ENCODE measurements around the gene ATP2B2.

The ATP2B2 gene

GRCh38 chr3:10406414-10406813 is 99.0 kb downstream of the ATP2B2 start:
- no peak for DNase-seq
- Histone ChIP-seq H3K79me1 (replicated peaks; ENCODE audit: low read length, poor library complexity, severe bottlenecking) (no peaks in the 10 kb centered on the region), H2BK15ac (ENCODE audit: low read depth, poor library complexity, severe bottlenecking) (no peak overlapping the region), H2BK120ac (ENCODE audit: low read depth, low read length) (no peak overlapping the region), H2AK5ac (ENCODE audit: low read length, severe bottlenecking) (no peak overlapping the region), H3K27me3 (ENCODE audit: control insufficient read depth in 1 of 2, insufficient read depth in 1 of 2, low read length in 2 of 2) (peaks cover 0 to 18% of the 10 kb centered on the region in 2 experiments), H2BK12ac (ENCODE audit: low read length in 2 of 2) (peak overlapping the region in 1 of 2 experiments; percentile 18), H3K23ac (ENCODE audit: low read length in 2 of 2) (no peak overlapping the region), H2AFZ (ENCODE audit: low read depth, low read length) (no peak overlapping the region), H2BK5ac (ENCODE audit: low read depth, low read length, poor library complexity, severe bottlenecking) (no peak overlapping the region), H3K36me3 (ENCODE audit: control insufficient read depth in 1 of 2, insufficient read depth in 2 of 2, low read depth in 1 of 2, low read length in 2 of 2) (no peaks in the 10 kb centered on the region), H3K27ac (ENCODE audit: low read length, poor library complexity, severe bottlenecking) (no peak overlapping the region), H3K18ac (ENCODE audit: low read depth in 1 of 2, low read length in 2 of 2) (no peak overlapping the region), H3K4ac (ENCODE audit: low read depth in 1 of 2, low read length in 2 of 2) (no peak overlapping the region), H3K4me1 (ENCODE audit: control insufficient read depth, insufficient read depth, low read depth, low read length) (no peaks in the 10 kb centered on the region), H3K9me3 (ENCODE audit: control insufficient read depth, low read length) (no peaks in the 10 kb centered on the region), H3K14ac (ENCODE audit: low read length in 2 of 2) (no peak overlapping the region), H3K4me3 (ENCODE audit: insufficient read depth in 1 of 2, low read depth in 1 of 2, low read length in 2 of 2) (no peak overlapping the region), H3K4me2 (ENCODE audit: low read length, poor library complexity, severe bottlenecking) (no peak overlapping the region), H4K91ac (ENCODE audit: low read length) (no peak overlapping the region), H4K8ac (ENCODE audit: low read length) (no peak overlapping the region), H3K9ac (ENCODE audit: low read length) (no peak overlapping the region)
- whole genome bisulfite sequencing = 62% methylated on average over 5 of the region's 6 CpGs

- Histone ChIP-seq H3K9ac (ENCODE audit: low read length) (no peak overlapping the region), H2AFZ (ENCODE audit: low read depth, low read length) (no peak overlapping the region)
Observed at GRCh38 chr3:10405816-10406215, 99.6 kb downstream of the ATP2B2 start.

GRCh38 chr3:10404876-10405275 is 100.5 kb downstream of the ATP2B2 start:
- H3K27me3 ChIP-seq (ENCODE audit: control insufficient read depth in 1 of 2, insufficient read depth in 1 of 2, low read length in 2 of 2) = peaks cover 0 to 20% of the 10 kb centered on the region in 2 experiments
- H2BK15ac ChIP-seq (ENCODE audit: low read depth, poor library complexity, severe bottlenecking) = no peak overlapping the region
- H3K79me1 ChIP-seq (replicated peaks; ENCODE audit: low read length, poor library complexity, severe bottlenecking) = no peaks in the 10 kb centered on the region
- no peak overlapping the region for H4K8ac ChIP-seq (ENCODE audit: low read length)
- no peak overlapping the region for H2BK5ac ChIP-seq (ENCODE audit: low read depth, low read length, poor library complexity, severe bottlenecking)
- H3K4me1 ChIP-seq (ENCODE audit: control insufficient read depth, insufficient read depth, low read depth, low read length) = peaks cover 3% of the 10 kb centered on the region
- no peak overlapping the region for H3K23ac ChIP-seq (ENCODE audit: low read length in 2 of 2)
- H3K9ac ChIP-seq (ENCODE audit: low read length) = no peak overlapping the region
- no peak for DNase-seq
- H3K4me2 ChIP-seq (ENCODE audit: low read length, poor library complexity, severe bottlenecking) = no peak overlapping the region
- no peak overlapping the region for H2BK12ac ChIP-seq (ENCODE audit: low read length in 2 of 2)
- no peak overlapping the region for H3K14ac ChIP-seq (ENCODE audit: low read length in 2 of 2)
- no peak overlapping the region for H3K27ac ChIP-seq (ENCODE audit: low read length, poor library complexity, severe bottlenecking)
- no peak overlapping the region for H3K4ac ChIP-seq (ENCODE audit: low read depth in 1 of 2, low read length in 2 of 2)
- H2BK120ac ChIP-seq (ENCODE audit: low read depth, low read length) = no peak overlapping the region
- H2AFZ ChIP-seq (ENCODE audit: low read depth, low read length) = no peak overlapping the region
- no peak overlapping the region for H3K18ac ChIP-seq (ENCODE audit: low read depth in 1 of 2, low read length in 2 of 2)
- no peaks in the 10 kb centered on the region for H3K36me3 ChIP-seq (ENCODE audit: control insufficient read depth in 1 of 2, insufficient read depth in 2 of 2, low read depth in 1 of 2, low read length in 2 of 2)
- H2AK5ac ChIP-seq (ENCODE audit: low read length, severe bottlenecking) = no peak overlapping the region
- no peaks in the 10 kb centered on the region for H3K9me3 ChIP-seq (ENCODE audit: control insufficient read depth, low read length)
- 71% methylated on average over 3 of the region's 3 CpGs for WGBS
- H3K4me3 ChIP-seq (ENCODE audit: insufficient read depth in 1 of 2, low read depth in 1 of 2, low read length in 2 of 2) = no peak overlapping the region
- no peak overlapping the region for H4K91ac ChIP-seq (ENCODE audit: low read length)

More at GRCh38 chr3:10405816-10406215, 99.6 kb downstream of the ATP2B2 start:
- H2BK12ac ChIP-seq (ENCODE audit: low read length in 2 of 2) = no peak overlapping the region
- H2BK15ac ChIP-seq (ENCODE audit: low read depth, poor library complexity, severe bottlenecking) = no peak overlapping the region
- no peaks in the 10 kb centered on the region for H3K9me3 ChIP-seq (ENCODE audit: control insufficient read depth, low read length)
- H3K27me3 ChIP-seq (ENCODE audit: control insufficient read depth in 1 of 2, insufficient read depth in 1 of 2, low read length in 2 of 2) = peaks cover 0 to 20% of the 10 kb centered on the region in 2 experiments
- no peak overlapping the region for H3K27ac ChIP-seq (ENCODE audit: low read length, poor library complexity, severe bottlenecking)
- no peak overlapping the region for H3K4me2 ChIP-seq (ENCODE audit: low read length, poor library complexity, severe bottlenecking)
- no peak overlapping the region for H2BK120ac ChIP-seq (ENCODE audit: low read depth, low read length)
- no peak for DNase-seq
- no peak overlapping the region for H3K4ac ChIP-seq (ENCODE audit: low read depth in 1 of 2, low read length in 2 of 2)
- H3K14ac ChIP-seq (ENCODE audit: low read length in 2 of 2) = no peak overlapping the region
- H3K4me3 ChIP-seq (ENCODE audit: insufficient read depth in 1 of 2, low read depth in 1 of 2, low read length in 2 of 2) = no peak overlapping the region
- no peaks in the 10 kb centered on the region for H3K79me1 ChIP-seq (replicated peaks; ENCODE audit: low read length, poor library complexity, severe bottlenecking)
- no peak overlapping the region for H3K18ac ChIP-seq (ENCODE audit: low read depth in 1 of 2, low read length in 2 of 2)
- no peak overlapping the region for H2AK5ac ChIP-seq (ENCODE audit: low read length, severe bottlenecking)
- no peaks in the 10 kb centered on the region for H3K36me3 ChIP-seq (ENCODE audit: control insufficient read depth in 1 of 2, insufficient read depth in 2 of 2, low read depth in 1 of 2, low read length in 2 of 2)
- 92% methylated on average over 1 of the region's 1 CpG for WGBS
- H3K4me1 ChIP-seq (ENCODE audit: control insufficient read depth, insufficient read depth, low read depth, low read length) = no peaks in the 10 kb centered on the region
- H4K91ac ChIP-seq (ENCODE audit: low read length) = no peak overlapping the region
- H4K8ac ChIP-seq (ENCODE audit: low read length) = no peak overlapping the region
- no peak overlapping the region for H3K23ac ChIP-seq (ENCODE audit: low read length in 2 of 2)
- H2BK5ac ChIP-seq (ENCODE audit: low read depth, low read length, poor library complexity, severe bottlenecking) = no peak overlapping the region

GRCh38 chr3:10404377-10404776 is 101.0 kb downstream of the ATP2B2 start:
- H2AFZ ChIP-seq (ENCODE audit: low read depth, low read length) = no peak overlapping the region
- H4K91ac ChIP-seq (ENCODE audit: low read length) = no peak overlapping the region
- no peak overlapping the region for H3K18ac ChIP-seq (ENCODE audit: low read depth in 1 of 2, low read length in 2 of 2)
- WGBS = 64% methylated on average over 4 of the region's 4 CpGs
- H4K8ac ChIP-seq (ENCODE audit: low read length) = no peak overlapping the region
- no peaks in the 10 kb centered on the region for H3K36me3 ChIP-seq (ENCODE audit: control insufficient read depth in 1 of 2, insufficient read depth in 2 of 2, low read depth in 1 of 2, low read length in 2 of 2)
- H2BK120ac ChIP-seq (ENCODE audit: low read depth, low read length) = no peak overlapping the region
- peaks cover 0 to 20% of the 10 kb centered on the region in 2 experiments for H3K27me3 ChIP-seq (ENCODE audit: control insufficient read depth in 1 of 2, insufficient read depth in 1 of 2, low read length in 2 of 2)
- no peak overlapping the region for H3K23ac ChIP-seq (ENCODE audit: low read length in 2 of 2)
- H2BK15ac ChIP-seq (ENCODE audit: low read depth, poor library complexity, severe bottlenecking) = no peak overlapping the region
- H3K9me3 ChIP-seq (ENCODE audit: control insufficient read depth, low read length) = no peaks in the 10 kb centered on the region
- H3K4ac ChIP-seq (ENCODE audit: low read depth in 1 of 2, low read length in 2 of 2) = no peak overlapping the region
- no peak overlapping the region for H3K14ac ChIP-seq (ENCODE audit: low read length in 2 of 2)
- no peak for DNase-seq
- H3K4me1 ChIP-seq (ENCODE audit: control insufficient read depth, insufficient read depth, low read depth, low read length) = peaks cover 3% of the 10 kb centered on the region
- no peaks in the 10 kb centered on the region for H3K79me1 ChIP-seq (replicated peaks; ENCODE audit: low read length, poor library complexity, severe bottlenecking)
- no peak overlapping the region for H3K4me3 ChIP-seq (ENCODE audit: insufficient read depth in 1 of 2, low read depth in 1 of 2, low read length in 2 of 2)
- no peak overlapping the region for H2AK5ac ChIP-seq (ENCODE audit: low read length, severe bottlenecking)
- no peak overlapping the region for H2BK12ac ChIP-seq (ENCODE audit: low read length in 2 of 2)
- no peak overlapping the region for H3K27ac ChIP-seq (ENCODE audit: low read length, poor library complexity, severe bottlenecking)
- H3K9ac ChIP-seq (ENCODE audit: low read length) = no peak overlapping the region
- no peak overlapping the region for H2BK5ac ChIP-seq (ENCODE audit: low read depth, low read length, poor library complexity, severe bottlenecking)
- H3K4me2 ChIP-seq (ENCODE audit: low read length, poor library complexity, severe bottlenecking) = no peak overlapping the region
